IPS-NIHi7 (cell line): Measurements from ENCODE around the gene CTR9.
A peak's percentile ranks its signal among the peaks of the same experiment; 100 is the strongest.

Source experiments
- DNase-seq: peaks from one replicate; pipeline ENCODE4 v3.0.0; 2012; ENCODE audit warnings: mixed read lengths; ENCODE audit errors: extremely low spot score

CTR9 gene

GRCh38 chr11:10750838-10751580, at the start of gene CTR9:
TSS of gene CTR9 (plus strand) at chr11:10751246. CDS start at chr11:10751413, 167 bp downstream.
- DNase-seq = peak; percentile 89

GRCh38 chr11:10701982-10702381, 49.1 kb upstream of the CTR9 start:
- DNase-seq = no peak

- DNase-seq = no peak
Measured at GRCh38 chr11:10708131-10708530, 42.9 kb upstream of the CTR9 start.

- no peak for DNase-seq
Measured at GRCh38 chr11:10709299-10710086, 41.6 kb upstream of the CTR9 start.

GRCh38 chr11:10715571-10715970, 35.5 kb upstream of the CTR9 start:
- DNase-seq = no peak

GRCh38 chr11:10716122-10716521, 34.9 kb upstream of the CTR9 start:
- DNase-seq = no peak

- DNase-seq = no peak
Measured at GRCh38 chr11:10716543-10717259, 34.3 kb upstream of the CTR9 start.

- no peak for DNase-seq
Measured at GRCh38 chr11:10719616-10720015, 31.4 kb upstream of the CTR9 start.

- no peak for DNase-seq
Measured at GRCh38 chr11:10720881-10721376, 30.1 kb upstream of the CTR9 start.

GRCh38 chr11:10722307-10722706, 28.7 kb upstream of the CTR9 start:
- DNase-seq = no peak

GRCh38 chr11:10725114-10725906, 25.7 kb upstream of the CTR9 start:
- no peak for DNase-seq

- no peak for DNase-seq
Measured at GRCh38 chr11:10725907-10726253, 25.2 kb upstream of the CTR9 start.

GRCh38 chr11:10727146-10727851, 23.7 kb upstream of the CTR9 start:
- no peak for DNase-seq

- DNase-seq = no peak
Measured at GRCh38 chr11:10728154-10728553, 22.9 kb upstream of the CTR9 start.

GRCh38 chr11:10728789-10729472, 22.1 kb upstream of the CTR9 start:
- DNase-seq = peak; percentile 85

GRCh38 chr11:10730151-10730550, 20.9 kb upstream of the CTR9 start:
- no peak for DNase-seq

- DNase-seq = no peak
Measured at GRCh38 chr11:10731064-10731680, 19.9 kb upstream of the CTR9 start.

GRCh38 chr11:10735481-10736475, 15.3 kb upstream of the CTR9 start:
- peak; percentile 96 for DNase-seq
